Osteoblast (primary cell): ENCODE measurements around the gene REG1B. TPM values are rescaled to one million over a fixed set of nuclear protein-coding genes. Genes with fewer than 3 reads are reported as not detected.

ENCODE experiments used
- DNase-seq: peaks from one replicate; pipeline ENCODE4 v3.0.0; 2011; ENCODE audit warnings: low spot score, mixed read lengths; ENCODE audit not compliant: insufficient read length; ENCODE audit errors: missing footprints
- H2AFZ ChIP-seq: 2 replicates; pipeline ENCODE4 v1.6.0; 2011; ENCODE audit warnings: mild to moderate bottlenecking, low read length
- H3K27ac ChIP-seq: 2 replicates; pipeline ENCODE4 v1.5.1; 2011; ENCODE audit warnings: mild to moderate bottlenecking, low read depth, low read length, moderate library complexity
- H3K27me3 ChIP-seq: 2 replicates; pipeline ENCODE4 v1.6.0; 2012; ENCODE audit warnings: mild to moderate bottlenecking, control low read depth, inconsistent platforms, low read length, moderate library complexity; ENCODE audit not compliant: insufficient read depth
- H3K36me3 ChIP-seq: 2 replicates; pipeline ENCODE4 v1.5.1; 2011; ENCODE audit warnings: mild to moderate bottlenecking, low read length, control low read depth, moderate library complexity; ENCODE audit not compliant: insufficient read depth
- H3K4me1 ChIP-seq: 2 replicates; pipeline ENCODE4 v1.5.1; 2011; ENCODE audit warnings: mild to moderate bottlenecking, low read length, control low read depth, moderate library complexity; ENCODE audit not compliant: insufficient read depth
- H3K4me2 ChIP-seq: 2 replicates; pipeline ENCODE4 v1.6.0; 2011; ENCODE audit warnings: mild to moderate bottlenecking, low read length; ENCODE audit not compliant: insufficient read depth
- H3K4me3 ChIP-seq: fragments of 200-600 bp; sonication (generic); 3 replicates; pipeline ENCODE4 v1.5.1; 2012; ENCODE audit warnings: mild to moderate bottlenecking, low read length, inconsistent platforms; ENCODE audit not compliant: insufficient read depth
- H3K79me2 ChIP-seq: 2 replicates; pipeline ENCODE4 v1.6.0; 2012; ENCODE audit warnings: mild to moderate bottlenecking, low read length, control low read depth, inconsistent platforms; ENCODE audit not compliant: insufficient read depth
- H3K9me3 ChIP-seq: 2 replicates; pipeline ENCODE4 v1.5.1; 2011; ENCODE audit warnings: low read depth, low read length, control low read depth
- H4K20me1 ChIP-seq: 2 replicates; pipeline ENCODE4 v1.6.0; 2012; ENCODE audit warnings: mild to moderate bottlenecking, low read length, control low read depth; ENCODE audit not compliant: insufficient read depth
- CTCF ChIP-seq: IDR thresholded peaks from 2 replicates; pipeline ENCODE4 v1.5.1; 2011; ENCODE audit warnings: mild to moderate bottlenecking, low read depth, low read length, moderate library complexity; ENCODE audit errors: extremely low read depth
- total RNA-seq: library from RNA; depleted of rRNA; stranded (reverse); fragments of >200 nt; gene quantifications from 2 replicates; pipeline ENCODE4 v1.2.3, GENCODE V29; 2012

The REG1B gene
- total RNA-seq, 1 donor = not detected

GRCh38 chr2:79085382-79085781 lies 2.4 kb downstream of the REG1B start:
- Histone ChIP-seq H3K4me2 (no peak overlapping the region), H3K27me3 (no peaks in the 10 kb centered on the region), H3K4me1 (no peaks in the 10 kb centered on the region), H3K27ac (no peak overlapping the region), H3K36me3 (no peaks in the 10 kb centered on the region), H2AFZ (no peak overlapping the region), H3K4me3 (no peak overlapping the region), H3K9me3 (peaks cover 4% of the 10 kb centered on the region), H4K20me1 (no peaks in the 10 kb centered on the region), H3K79me2 (no peaks in the 10 kb centered on the region)
- DNase-seq = no peak
- no peak for TF ChIP-seq CTCF

- no peaks in the 10 kb centered on the region for H3K79me2 ChIP-seq
- H3K4me3 ChIP-seq = no peak overlapping the region
- H3K4me1 ChIP-seq = no peaks in the 10 kb centered on the region
- no peak overlapping the region for H3K4me2 ChIP-seq
- H3K27me3 ChIP-seq = no peaks in the 10 kb centered on the region
- DNase-seq = no peak
- peaks cover 4% of the 10 kb centered on the region for H3K9me3 ChIP-seq
- H3K36me3 ChIP-seq = no peaks in the 10 kb centered on the region
- no peak overlapping the region for H2AFZ ChIP-seq
- TF ChIP-seq CTCF = no peak
- no peaks in the 10 kb centered on the region for H4K20me1 ChIP-seq
- no peak overlapping the region for H3K27ac ChIP-seq
These were observed 3.2 kb downstream of the REG1B start for GRCh38 chr2:79084495-79085135.

- Histone ChIP-seq H3K79me2 (no peaks in the 10 kb centered on the region), H2AFZ (no peak overlapping the region), H3K27me3 (no peaks in the 10 kb centered on the region), H3K9me3 (peaks cover 4% of the 10 kb centered on the region), H3K4me1 (no peaks in the 10 kb centered on the region), H3K4me3 (no peak overlapping the region), H3K4me2 (no peak overlapping the region), H3K36me3 (no peaks in the 10 kb centered on the region), H3K27ac (no peak overlapping the region), H4K20me1 (no peaks in the 10 kb centered on the region)
- no peak for DNase-seq
- no peak for TF ChIP-seq CTCF
These were observed 4.1 kb downstream of the REG1B start for GRCh38 chr2:79083597-79084251.

GRCh38 chr2:79082987-79083386 lies 4.8 kb downstream of the REG1B start:
- Histone ChIP-seq H3K9me3 (peaks cover 2% of the 10 kb centered on the region), H2AFZ (no peak overlapping the region), H3K79me2 (no peaks in the 10 kb centered on the region), H3K4me2 (no peak overlapping the region), H3K27ac (no peak overlapping the region), H3K36me3 (no peaks in the 10 kb centered on the region), H3K27me3 (no peaks in the 10 kb centered on the region), H3K4me1 (no peaks in the 10 kb centered on the region), H3K4me3 (no peak overlapping the region), H4K20me1 (no peaks in the 10 kb centered on the region)
- no peak for DNase-seq
- no peak for TF ChIP-seq CTCF
